ENCODE measurements around the gene NPPC. TPM values are rescaled to one million over a fixed set of nuclear protein-coding genes. Genes with fewer than 3 reads are reported as not detected.

The NPPC gene
- polyA plus RNA-seq, 1 of the 3 experiments (the other 2 are of a cell fraction): not detected

- Histone ChIP-seq H3K4me2 (no peak overlapping the region), H2AFZ (ENCODE audit: low read depth) (no peak overlapping the region), H3F3A (replicated peaks; ENCODE audit: insufficient read depth) (no peaks in the 10 kb centered on the region), H3K9me3 (no peaks in the 10 kb centered on the region), H3K27me3 (ENCODE audit: insufficient read depth) (no peaks in the 10 kb centered on the region; the same call in 1 of the 2 replicates), H3K9me2 (no peaks in the 10 kb centered on the region), H3K79me2 (ENCODE audit: insufficient read depth) (no peaks in the 10 kb centered on the region), H3K9ac (no peak overlapping the region), H3K36me3 (replicated peaks in 1 of 2; ENCODE audit: control insufficient read depth in 1 of 2, insufficient read depth in 2 of 2, low read length in 1 of 2) (no peaks in the 10 kb centered on the region), H3K4me3 (ENCODE audit: low read depth in 2 of 2, low read length in 1 of 2) (no peak overlapping the region), H4K20me1 (ENCODE audit: insufficient read depth) (no peaks in the 10 kb centered on the region), H3K27ac (ENCODE audit: low read depth in 2 of 2, low read length in 1 of 2) (no peak overlapping the region), H3K4me1 (ENCODE audit: control insufficient read depth in 1 of 2, insufficient read depth in 2 of 2, low read depth in 1 of 2, low read length in 1 of 2) (no peaks in the 10 kb centered on the region; a peak in 1 of 4 replicates)
- TF ChIP-seq RAD21 (IDR thresholded peaks at IDR 0.05; ENCODE audit: low read length) (no peak), RCOR1 (IDR thresholded peaks at IDR 0.05; ENCODE audit: low read length) (no peak), POLR2AphosphoS5 (IDR thresholded peaks at IDR 0.05; ENCODE audit: low read depth, low read length) (no peak)
- 49% methylated on average over 2 of the region's 8 CpGs for WGBS (ENCODE audit: low lambda C conversion rate)
- ChIA-PET POLR2A (no interaction called here), CTCF (interaction anchor here (0.7 to 2.8 kb wide), 4 partner anchors 10 to 587 kb away, joined by 3 to 26 read pairs (median 4); no protein-coding TSS in a partner anchor)
- DNase-seq: no peak
These were observed 8.4 kb upstream of the NPPC start for GRCh38 chr2:231934441-231935206.

- no peak for DNase-seq
- Histone ChIP-seq H3K4me2 (no peak overlapping the region), H3K4me1 (ENCODE audit: control insufficient read depth in 1 of 2, insufficient read depth in 2 of 2, low read depth in 1 of 2, low read length in 1 of 2) (no peaks in the 10 kb centered on the region; a peak in 1 of 4 replicates), H3K4me3 (ENCODE audit: low read depth in 2 of 2, low read length in 1 of 2) (no peak overlapping the region), H3K27ac (ENCODE audit: low read depth in 2 of 2, low read length in 1 of 2) (no peak overlapping the region), H3K79me2 (ENCODE audit: insufficient read depth) (no peaks in the 10 kb centered on the region), H3K9me3 (no peaks in the 10 kb centered on the region), H2AFZ (ENCODE audit: low read depth) (no peak overlapping the region), H3K36me3 (replicated peaks in 1 of 2; ENCODE audit: control insufficient read depth in 1 of 2, insufficient read depth in 2 of 2, low read length in 1 of 2) (no peaks in the 10 kb centered on the region), H3K27me3 (ENCODE audit: insufficient read depth) (peaks cover 3% of the 10 kb centered on the region), H3K9me2 (no peaks in the 10 kb centered on the region), H4K20me1 (ENCODE audit: insufficient read depth) (no peaks in the 10 kb centered on the region), H3F3A (replicated peaks; ENCODE audit: insufficient read depth) (no peaks in the 10 kb centered on the region), H3K9ac (no peak overlapping the region)
- ChIA-PET CTCF (interaction anchor here (1.4 to 2.8 kb wide), 2 partner anchors 9 to 393 kb away, joined by 3 to 26 read pairs; no protein-coding TSS in a partner anchor), POLR2A (no interaction called here)
- TF ChIP-seq CHD2 (IDR thresholded peaks at IDR 0.05; ENCODE audit: low read length, partially characterized antibody) (no peak), FOXM1 (IDR thresholded peaks at IDR 0.05; ENCODE audit: low read depth) (no peak), EZH2phosphoT487 (IDR thresholded peaks at IDR 0.05; ENCODE audit: borderline replicate concordance, low read depth) (no peak), SMC3 (IDR thresholded peaks at IDR 0.05; ENCODE audit: low read depth, low read length) (no peak), NRF1 (IDR thresholded peaks at IDR 0.05; ENCODE audit: low read depth, low read length) (no peak), EP300 (IDR thresholded peaks at IDR 0.05; ENCODE audit: borderline replicate concordance in 1 of 2, low read depth in 1 of 2, low read length in 1 of 2) (no peak), USF2 (IDR thresholded peaks at IDR 0.05; ENCODE audit: borderline replicate concordance, low read depth, low read length) (no peak), POLR2AphosphoS5 (IDR thresholded peaks at IDR 0.05; ENCODE audit: low read depth, low read length) (no peak), TAF1 (IDR thresholded peaks at IDR 0.05; ENCODE audit: borderline replicate concordance, low read depth, low read length) (no peak), SIN3A (IDR thresholded peaks at IDR 0.05; ENCODE audit: borderline replicate concordance, low read depth, low read length) (no peak)
- WGBS (ENCODE audit: low lambda C conversion rate): no CpG with 5 or more reads among the region's 13 CpGs
These were observed 7.8 kb upstream of the NPPC start for GRCh38 chr2:231933916-231934401.
